Measurements from ENCODE around the gene KSR2.

- TF ChIP-seq TAF1 (IDR thresholded peaks at IDR 0.05; ENCODE audit: low read depth, low read length) (no peak), POLR2AphosphoS5 (IDR thresholded peaks at IDR 0.05; ENCODE audit: low read depth, low read length) (no peak), POLR2A (IDR thresholded peaks at IDR 0.05; ENCODE audit: low read depth, low read length) (no peak), PAX5 (IDR thresholded peaks at IDR 0.05; ENCODE audit: insufficient read depth, low read length, severe bottlenecking) (no peak), POU2F2 (IDR thresholded peaks at IDR 0.05; ENCODE audit: low read depth, low read length) (no peak), SPI1 (IDR thresholded peaks at IDR 0.05; ENCODE audit: low read depth, low read length) (no peak)
Measured at GRCh38 chr12:118011377-118011776, 42.6 kb upstream of the KSR2 start.

All from GM12891 (cell line).